H1 (cell line): ENCODE results near the gene TMEM181. TPM values are rescaled to one million over a fixed set of nuclear protein-coding genes. Genes with fewer than 3 reads are reported as not detected.
A peak's percentile ranks its signal among the peaks of the same experiment; 100 is the strongest.

Source experiments
- CTCF ChIA-PET: fragments of 300-600 bp; sonication (Branson Sonifier 250); formaldehyde crosslinking; loops from one replicate; lab custom pipeline; 2021; ENCODE audit not compliant: partially characterized antibody; lab: Charles Lee
- POLR2A ChIA-PET: fragments of 300-600 bp; sonication (Branson Sonifier 250); formaldehyde crosslinking; loops from one replicate; lab custom pipeline; 2021; ENCODE audit warnings: inconsistent platforms; ENCODE audit not compliant: partially characterized antibody; lab: Charles Lee
- DNase-seq, 2 experiments: peaks; one replicate each; pipeline versions ENCODE4 v3.0.0 to v3.0.0-alpha.2; 2010 to 2022; ENCODE audit warnings: low spot score in 2 of 2, low read depth in 1 of 2, mixed read lengths in 1 of 2
- FAIRE-seq: peaks from 2 replicates; lab custom pipeline; 2011; peaks lifted over from hg19 to GRCh38; lab: Jason Lieb, UNC
- H2AFZ ChIP-seq: 2 replicates; pipeline ENCODE4 v1.8.1; 2012; ENCODE audit warnings: low read length, inconsistent platforms
- H2AK5ac ChIP-seq: 2 replicates; pipeline ENCODE4 v1.6.1; 2013; ENCODE audit warnings: low read depth, low read length
- H2BK120ac ChIP-seq: replicated peaks from 2 replicates; pipeline ENCODE3; 2013; ENCODE audit warnings: low read depth, low read length, inconsistent platforms
- H2BK12ac ChIP-seq: 2 replicates; pipeline ENCODE4 v1.6.1; 2013; ENCODE audit warnings: low read depth, low read length
- H2BK15ac ChIP-seq: 2 replicates; pipeline ENCODE4 v1.6.1; 2013; ENCODE audit warnings: low read length
- H2BK20ac ChIP-seq: 2 replicates; pipeline ENCODE4 v1.6.1; 2013; ENCODE audit warnings: low read length
- H2BK5ac ChIP-seq: 2 replicates; pipeline ENCODE4 v1.6.1; 2013; ENCODE audit warnings: low read depth, low read length
- H3K14ac ChIP-seq: 2 replicates; pipeline ENCODE4 v1.6.1; 2013; ENCODE audit warnings: inconsistent platforms; ENCODE audit not compliant: insufficient read length
- H3K18ac ChIP-seq: 2 replicates; pipeline ENCODE4 v1.6.1; 2013; ENCODE audit warnings: low read length; ENCODE audit errors: extremely low read depth
- H3K23ac ChIP-seq: 2 replicates; pipeline ENCODE4 v1.6.1; 2013; ENCODE audit warnings: inconsistent platforms; ENCODE audit not compliant: insufficient read length
- H3K23me2 ChIP-seq: 2 replicates; pipeline ENCODE4 v1.6.1; 2013; ENCODE audit warnings: low read depth, low read length
- H3K27ac ChIP-seq: 2 replicates; pipeline ENCODE4 v1.6.1; 2011; ENCODE audit warnings: low read depth, low read length, inconsistent platforms
- H3K27me3 ChIP-seq, 4 experiments: replicated peaks in 1 of 4; 1 replicate in 1 of 4; 2 replicates in 3 of 4; pipeline versions ENCODE4 v1.6.1 to v1.8.1; 2011 to 2013; ENCODE audit warnings: low read length in 3 of 4, mild to moderate bottlenecking in 3 of 4, inconsistent platforms in 2 of 4, mixed read lengths in 2 of 4, moderate library complexity in 1 of 4; ENCODE audit not compliant: control insufficient read depth in 3 of 4, insufficient read depth in 3 of 4; ENCODE audit errors: extremely low read depth in 1 of 4
- H3K36me3 ChIP-seq, 4 experiments: 2 replicates each; pipeline versions ENCODE4 v1.6.1 to v1.8.1; 2011 to 2013; ENCODE audit warnings: mild to moderate bottlenecking in 4 of 4, low read length in 3 of 4, moderate library complexity in 2 of 4, control low read depth in 1 of 4, inconsistent platforms in 1 of 4; ENCODE audit not compliant: insufficient read depth in 4 of 4, control insufficient read depth in 2 of 4
- H3K4ac ChIP-seq: replicated peaks from 2 replicates; pipeline ENCODE3; 2013; ENCODE audit warnings: low read length, low read depth, mixed read lengths, inconsistent platforms; ENCODE audit not compliant: insufficient read length
- H3K4me1 ChIP-seq, 4 experiments: replicated peaks in 1 of 4; 1 replicate in 1 of 4; 2 replicates in 3 of 4; pipeline versions ENCODE4 v1.6.1 to v1.8.1; 2011 to 2013; ENCODE audit warnings: low read length in 3 of 4, inconsistent platforms in 2 of 4, mixed read lengths in 1 of 4; ENCODE audit not compliant: insufficient read depth in 4 of 4, control insufficient read depth in 3 of 4
- H3K4me2 ChIP-seq, 2 experiments: 2 replicates each; pipeline versions ENCODE4 v1.6.1 to v1.8.1; 2011 to 2013; ENCODE audit warnings: low read depth in 2 of 2, low read length in 2 of 2, control low read depth in 1 of 2, inconsistent platforms in 1 of 2, mild to moderate bottlenecking in 1 of 2; ENCODE audit not compliant: insufficient read depth in 1 of 2
- H3K4me3 ChIP-seq, 4 experiments: fragments of 200-600, 300-600 bp in 1 of 4; sonication (generic), shearing (Covaris generic), sonication (Bioruptor Twin) in 1 of 4; 2 replicates each; pipeline versions ENCODE4 v1.5.1 to v1.8.1; 2011 to 2016; ENCODE audit warnings: low read length in 4 of 4, low read depth in 3 of 4, control low read depth in 2 of 4, inconsistent platforms in 2 of 4, mild to moderate bottlenecking in 2 of 4, mixed read lengths in 1 of 4, moderate library complexity in 1 of 4; ENCODE audit not compliant: insufficient read depth in 2 of 4; ENCODE audit errors: extremely low read depth in 1 of 4
- H3K56ac ChIP-seq: replicated peaks from 2 replicates; pipeline ENCODE3; 2013; ENCODE audit warnings: low read depth, mild to moderate bottlenecking, mixed read lengths, low read length, inconsistent platforms; ENCODE audit not compliant: insufficient read length
- H3K79me1 ChIP-seq: 2 replicates; pipeline ENCODE4 v1.6.1; 2013; ENCODE audit warnings: low read depth, low read length, control low read depth
- H3K79me2 ChIP-seq, 2 experiments: 2 replicates each; pipeline versions ENCODE4 v1.6.1 to v1.8.1; 2012 to 2013; ENCODE audit warnings: low read length in 2 of 2, mild to moderate bottlenecking in 2 of 2, inconsistent platforms in 1 of 2; ENCODE audit not compliant: insufficient read depth in 2 of 2, control insufficient read depth in 1 of 2
- H3K9ac ChIP-seq, 4 experiments: replicated peaks in 1 of 4; 1 replicate in 1 of 4; 2 replicates in 3 of 4; pipeline versions ENCODE4 v1.6.1 to v1.8.1; 2011 to 2013; ENCODE audit warnings: low read depth in 3 of 4, low read length in 3 of 4, control low read depth in 2 of 4, mild to moderate bottlenecking in 2 of 4, moderate library complexity in 2 of 4, inconsistent platforms in 1 of 4; ENCODE audit errors: extremely low read depth in 1 of 4
- H3K9me3 ChIP-seq, 2 experiments: 2 replicates each; pipeline versions ENCODE4 v1.6.1 to v1.8.1; 2012 to 2013; ENCODE audit warnings: mild to moderate bottlenecking in 2 of 2, moderate library complexity in 2 of 2, control low read depth in 1 of 2, inconsistent platforms in 1 of 2, low read depth in 1 of 2, low read length in 1 of 2, mixed read lengths in 1 of 2; ENCODE audit not compliant: insufficient read depth in 2 of 2
- H4K20me1 ChIP-seq, 2 experiments: replicated peaks in 1 of 2; 2 replicates each; pipeline versions ENCODE3 to v1.8.1; 2011 to 2013; ENCODE audit warnings: inconsistent platforms in 2 of 2, low read length in 2 of 2, mild to moderate bottlenecking in 1 of 2; ENCODE audit not compliant: insufficient read depth in 2 of 2, control insufficient read depth in 1 of 2
- H4K5ac ChIP-seq: 2 replicates; pipeline ENCODE4 v1.6.1; 2013; ENCODE audit warnings: low read length, low read depth, mixed read lengths, inconsistent platforms; ENCODE audit not compliant: insufficient read length
- H4K8ac ChIP-seq: 2 replicates; pipeline ENCODE4 v1.8.0; 2013; ENCODE audit warnings: mild to moderate bottlenecking, moderate library complexity, low read length, inconsistent platforms; ENCODE audit not compliant: insufficient read depth; ENCODE audit errors: extremely low read depth
- H4K91ac ChIP-seq: replicated peaks from 2 replicates; pipeline ENCODE3; 2013; ENCODE audit warnings: low read length, mixed read lengths, inconsistent platforms; ENCODE audit not compliant: insufficient read length
- BCL11A ChIP-seq, 2 experiments: IDR thresholded peaks; one replicate each; pipeline ENCODE4 v1.6.1; 2011; ENCODE audit warnings: low read depth in 2 of 2, low read length in 2 of 2, mild to moderate bottlenecking in 2 of 2
- CTBP2 ChIP-seq: IDR thresholded peaks from 2 replicates; pipeline ENCODE4 v1.7.0; 2011; ENCODE audit warnings: borderline replicate concordance, mild to moderate bottlenecking, moderate library complexity, mixed read lengths, low read length; ENCODE audit not compliant: insufficient read depth, insufficient read length
- KDM4A ChIP-seq: IDR thresholded peaks from one replicate; pipeline ENCODE4 v1.7.1; 2012; ENCODE audit warnings: low read depth, mild to moderate bottlenecking, moderate library complexity, low read length, inconsistent platforms; ENCODE audit not compliant: severe bottlenecking
- NANOG ChIP-seq: IDR thresholded peaks from 2 replicates; pipeline ENCODE4 v1.6.1; 2011; ENCODE audit warnings: low read length, low read depth, mild to moderate bottlenecking, inconsistent platforms; ENCODE audit not compliant: insufficient read depth, poor library complexity, severe bottlenecking
- PHF8 ChIP-seq: fragments of 200-600 bp; sonication (generic); conservative IDR thresholded peaks from 2 replicates; pipeline ENCODE4 v1.7.1; 2012; ENCODE audit warnings: low read depth, mild to moderate bottlenecking, inconsistent platforms, low read length, moderate library complexity
- SAP30 ChIP-seq: fragments of 300-600 bp; sonication (generic); IDR thresholded peaks from 2 replicates; pipeline ENCODE4 v1.7.1; 2012; ENCODE audit warnings: low read length, moderate library complexity, mild to moderate bottlenecking, inconsistent platforms; ENCODE audit not compliant: insufficient read depth, insufficient replicate concordance
- TCF12 ChIP-seq: IDR thresholded peaks from 2 replicates; pipeline ENCODE4 v1.6.1; 2011; ENCODE audit warnings: low read depth, mild to moderate bottlenecking, low read length
- WGBS, 2 experiments: shearing (Covaris generic) in 1 of 2; methylation state at CpG; one replicate each; pipeline versions ENCODE4 v1.1.6 to v1.1.7; 2013 to 2015; ENCODE audit warnings: low lambda C conversion rate in 2 of 2, mixed read lengths in 2 of 2, inconsistent platforms in 1 of 2, low coverage in 1 of 2, missing lambda C conversion rate in 1 of 2; ENCODE audit not compliant: insufficient replicate concordance in 2 of 2, insufficient coverage in 1 of 2, insufficient read length in 1 of 2; ENCODE audit errors: extremely low coverage in 1 of 2, missing lambda C conversion rate in 1 of 2; 5-methylcytosine and 5-hydroxymethylcytosine counted together
- polyA plus RNA-seq, 7 experiments: library from polyadenylated mRNA; depleted of rRNA in 3 of 7; stranded (reverse) in 5 of 7; unstranded in 2 of 7; fragments of >200 nt in 5 of 7; fragments of 200-250 nt in 2 of 7; gene quantifications; 1 replicate in 5 of 7; 2 replicates in 1 of 7; 4 replicates in 1 of 7; pipeline versions ENCODE4 v1.2.1 to v1.2.3, GENCODE V29; 2011 to 2013; ENCODE audit warnings: missing spikeins in 2 of 7, mixed read lengths in 2 of 7
- total RNA-seq: library from RNA; stranded (reverse); fragmentation: NEBNext Ultra II Directional; extraction: Animal tissue kit (Norgen Biotek cat#: 25700); gene quantifications from 2 replicates; pipeline ENCODE4 v1.2.1, GENCODE V29; 2021

Gene TMEM181
- total and polyA plus RNA-seq, 2 of the 8 experiments (the other 6 are each of a cell fraction or from before 2014, with no cell fraction given): 8.6 to 19.0 TPM

DNA sequence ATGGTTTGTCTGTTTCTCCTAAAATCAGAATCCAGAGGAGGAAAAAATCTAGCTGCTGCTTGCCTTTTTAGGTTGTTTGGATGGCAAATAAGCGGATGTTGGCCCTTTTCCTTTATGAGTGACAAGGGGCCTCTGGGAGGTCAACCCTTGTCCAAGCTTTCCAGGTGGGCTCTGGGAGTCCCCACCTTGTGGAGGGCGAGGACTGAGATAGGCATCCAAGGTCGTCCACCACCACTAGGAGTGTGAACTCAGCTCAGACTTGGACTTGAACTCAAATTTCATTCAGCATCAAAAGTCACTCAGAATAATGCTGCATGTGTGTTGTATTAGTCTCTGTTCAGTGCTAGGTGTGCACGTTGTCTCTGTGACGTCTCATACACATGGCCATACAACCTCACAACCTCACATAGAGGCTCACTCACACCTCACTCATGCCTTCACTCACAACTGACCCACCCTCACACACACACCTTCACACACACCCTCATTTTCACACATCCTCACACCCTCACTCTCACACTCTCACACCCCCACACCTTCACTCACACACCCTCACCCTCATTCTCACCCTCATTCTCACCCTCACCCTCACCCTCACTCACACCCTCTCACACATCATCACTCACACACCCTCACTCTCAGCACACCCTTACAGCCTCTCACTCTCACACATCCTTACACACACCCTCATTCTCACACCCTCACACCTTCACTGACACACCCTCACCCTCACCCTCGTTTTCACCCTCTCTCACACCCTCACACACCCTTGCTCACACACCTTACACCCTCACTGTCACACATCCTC, 66.7 kb downstream of the TMEM181 start:
- Histone ChIP-seq H2BK12ac (no peak overlapping the region), H3K23me2 (peaks cover 6% of the 10 kb centered on the region; the same call in 1 of the 2 replicates), H2AFZ (no peak overlapping the region), H2BK5ac (peak overlapping the region; percentile 1; the same call in 1 of the 2 replicates), H3K14ac (no peak overlapping the region), H3K9ac (no peak overlapping the region), H3K4me3 (no peak overlapping the region), H3K4ac (no peak overlapping the region), H3K18ac (no peak overlapping the region), H3K36me3 (peaks cover 2 to 40% (median 21%) of the 10 kb centered on the region in 4 experiments; a peak in 7 of 8 replicates), H3K23ac (no peak overlapping the region), H3K79me2 (no peaks in the 10 kb centered on the region), H3K4me2 (no peak overlapping the region), H3K79me1 (peaks cover 2% of the 10 kb centered on the region), H4K5ac (no peak overlapping the region), H4K20me1 (peaks cover 3 to 9% of the 10 kb centered on the region in 2 experiments), H2BK20ac (no peak overlapping the region), H4K8ac (no peak overlapping the region), H3K27ac (no peak overlapping the region), H3K27me3 (no peaks in the 10 kb centered on the region), H3K9me3 (no peaks in the 10 kb centered on the region), H3K4me1 (peaks cover 0 to 7% (median 0%) of the 10 kb centered on the region in 4 experiments; a peak in 3 of 7 replicates), H2BK120ac (no peak overlapping the region), H3K56ac (peak overlapping the region; percentile 60), H2BK15ac (no peak overlapping the region), H2AK5ac (peak overlapping the region; percentile 42; the same call in 1 of the 2 replicates), H4K91ac (no peak overlapping the region)
- ChIA-PET CTCF (interaction anchor here (0.9 to 1.2 kb wide), 3 partner anchors 21 to 507 kb away, joined by 3 read pairs; no protein-coding TSS in a partner anchor), POLR2A (interaction anchor here (0.9 to 2.2 kb wide), 4 partner anchors 11 to 15 kb away, joined by 3 to 13 read pairs (median 4); no protein-coding TSS in a partner anchor)
- 88 to 100% methylated on average over 1 to 6 of the region's 6 CpGs for WGBS, 2 experiments
- no peak for FAIRE-seq
- DNase-seq: no peak
- TF ChIP-seq BCL11A (IDR thresholded peaks at IDR 0.05; ENCODE audit: low read depth in 2 of 2, low read length in 2 of 2) (no peak), PHF8 (no peak), CTBP2 (no peak), TCF12 (no peak), SAP30 (no peak), NANOG (no peak), KDM4A (no peak)
